Stimulated activated naive CD4-positive, alpha-beta T cell (primary cell): ENCODE results near the gene CDK8.
A peak's percentile ranks its signal among the peaks of the same experiment; 100 is the strongest.
"Not testable (repeated sequence)": the region's sequence is repeated elsewhere in the genome, so short reads cannot be mapped to it uniquely, and the experiment has no call there.

Source experiments
- DNase-seq, 6 experiments: peaks; one replicate each; lab custom pipeline; 2025; lab: John Stamatoyannopoulos, UW

Gene CDK8

DNA sequence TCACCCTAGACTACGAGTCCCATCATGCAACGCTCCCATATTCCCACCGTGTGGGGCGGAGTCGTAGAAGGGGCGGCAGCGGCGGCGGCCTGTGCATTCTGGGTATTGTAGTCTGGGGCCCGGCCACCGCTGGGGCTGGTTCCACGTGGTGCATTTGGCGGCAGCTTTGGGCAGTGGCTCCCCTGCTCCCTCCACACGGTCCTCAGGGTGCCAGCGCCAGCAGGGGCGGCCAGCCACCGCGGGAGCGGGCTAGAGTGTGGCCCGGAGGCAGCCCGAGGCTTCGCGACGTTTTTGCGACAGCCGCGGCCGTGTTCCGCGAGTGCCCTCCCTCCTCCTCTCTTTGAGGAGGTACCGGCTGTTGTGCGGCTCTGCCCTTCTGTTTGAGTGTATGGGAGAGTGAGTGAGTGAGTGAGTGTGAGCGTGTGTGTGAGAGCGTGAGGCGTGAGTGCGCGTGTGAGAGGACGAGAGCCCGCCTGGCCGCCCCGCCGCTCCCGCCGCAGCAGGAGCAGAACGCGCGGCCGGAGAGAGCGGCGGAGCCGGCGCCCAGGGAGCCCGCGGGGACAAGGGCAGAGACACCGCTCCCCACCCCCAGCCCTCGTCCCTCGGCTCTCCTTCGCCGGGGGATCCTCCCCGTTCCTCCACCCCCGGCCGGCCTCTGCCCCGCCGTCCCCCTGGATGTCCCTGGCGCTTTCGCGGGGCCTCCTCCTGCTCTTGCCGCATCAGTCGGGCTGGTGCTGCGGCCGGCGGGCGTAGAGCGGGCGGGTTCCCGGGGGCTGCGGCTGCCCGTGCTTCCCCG is at the start of gene CDK8:
TSS of gene CDK8 (plus strand) at position 343 of the 796 bp plus-strand sequence. CDS start 513 bp downstream, outside the sequence.
- peak; percentile 85 to 99 (median 92) for DNase-seq

DNA sequence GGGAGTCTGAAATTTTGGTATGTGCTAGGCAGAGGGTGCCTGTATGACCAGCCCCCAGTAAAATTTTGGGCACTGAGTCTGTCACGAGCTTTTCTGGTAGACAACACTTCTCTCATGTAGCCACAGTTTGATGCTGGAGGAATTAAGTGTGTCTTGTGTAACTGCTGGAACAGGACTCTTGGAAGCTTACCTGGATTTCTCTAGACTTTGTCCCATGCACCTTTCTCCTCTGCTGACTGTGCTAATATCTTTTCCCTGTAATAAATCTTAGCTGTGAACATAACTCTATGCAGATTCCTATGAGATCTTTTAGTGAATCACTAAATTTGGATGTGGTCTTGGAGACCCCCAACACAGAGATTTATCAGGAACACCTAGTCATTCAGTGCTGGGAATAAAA is 45.6 kb upstream of the CDK8 start:
- DNase-seq: no peak

DNA sequence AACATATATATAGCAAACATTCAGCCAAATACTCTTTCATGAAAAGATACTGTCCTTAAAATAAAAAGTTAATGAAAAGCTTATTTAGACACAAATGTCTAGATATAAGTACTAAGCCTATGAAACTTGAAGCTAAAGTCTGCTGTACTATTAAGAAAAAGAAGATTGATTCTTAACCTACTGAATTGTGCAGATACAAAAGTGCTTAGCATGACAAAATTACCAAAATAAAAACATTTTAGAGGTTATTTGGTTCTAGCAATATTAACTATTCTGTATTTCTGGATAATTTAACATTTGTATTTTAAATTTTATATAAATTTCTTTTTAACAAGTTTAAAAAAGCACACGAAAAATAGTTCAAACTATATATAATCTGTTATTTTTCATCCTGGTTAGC is 40.6 kb upstream of the CDK8 start:
- no peak for DNase-seq

DNA sequence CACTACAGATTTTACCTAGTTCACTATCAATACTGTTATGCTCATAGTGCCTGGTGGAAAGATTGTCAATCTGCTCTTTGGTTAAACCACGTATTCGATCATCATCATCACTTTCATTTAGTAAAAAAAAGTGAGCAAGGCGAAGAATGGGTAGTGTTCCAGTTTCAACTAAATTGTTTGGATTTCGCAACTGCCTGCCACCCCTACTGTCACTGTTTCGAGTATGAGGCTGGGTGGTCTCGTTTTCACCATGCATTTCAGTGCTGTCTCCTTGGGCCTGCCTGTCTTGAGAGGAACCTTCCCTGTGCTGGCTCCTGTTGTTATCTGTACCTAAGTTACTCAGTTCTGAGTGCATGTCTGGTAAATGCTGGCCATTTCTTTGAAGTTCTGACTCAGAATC is 39.9 kb upstream of the CDK8 start:
- no peak for DNase-seq

DNA sequence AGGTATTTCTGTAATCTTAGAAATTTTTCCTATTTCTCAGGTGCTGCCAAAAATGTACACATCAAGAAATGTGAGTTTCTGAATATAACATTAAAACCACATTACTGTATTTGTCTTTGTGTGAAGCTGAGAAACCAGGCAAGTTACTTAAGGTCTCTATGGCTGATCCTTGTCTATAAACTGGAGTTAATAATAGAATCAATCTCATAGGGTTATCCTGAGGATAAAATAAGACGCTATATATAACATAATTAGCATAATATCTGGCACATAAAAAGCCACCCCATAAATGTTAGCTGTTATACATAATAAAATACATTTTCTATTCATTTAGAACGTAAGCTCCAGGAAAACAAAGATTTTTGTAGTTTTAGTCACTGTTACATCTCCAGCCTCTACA is 37.9 kb upstream of the CDK8 start:
- DNase-seq: no peak

DNA sequence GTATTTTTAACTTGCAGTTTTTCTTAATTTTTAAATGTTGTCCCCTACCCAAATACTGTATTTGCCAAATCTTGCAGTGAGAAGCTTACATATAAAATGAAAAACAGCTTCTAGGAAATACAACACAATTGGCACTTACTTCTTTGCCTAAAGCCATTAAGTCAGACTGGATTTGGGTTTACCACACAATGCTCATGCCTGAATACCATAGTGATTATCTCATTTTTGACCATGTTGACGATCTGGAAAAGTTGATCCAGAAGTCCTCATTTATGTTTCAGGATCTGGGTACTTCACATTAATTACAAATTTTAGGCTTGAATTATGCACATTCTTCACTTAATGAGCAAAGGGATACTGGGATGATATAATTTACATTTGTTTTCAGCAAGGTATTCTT is 34.2 kb upstream of the CDK8 start:
- DNase-seq: no peak

DNA sequence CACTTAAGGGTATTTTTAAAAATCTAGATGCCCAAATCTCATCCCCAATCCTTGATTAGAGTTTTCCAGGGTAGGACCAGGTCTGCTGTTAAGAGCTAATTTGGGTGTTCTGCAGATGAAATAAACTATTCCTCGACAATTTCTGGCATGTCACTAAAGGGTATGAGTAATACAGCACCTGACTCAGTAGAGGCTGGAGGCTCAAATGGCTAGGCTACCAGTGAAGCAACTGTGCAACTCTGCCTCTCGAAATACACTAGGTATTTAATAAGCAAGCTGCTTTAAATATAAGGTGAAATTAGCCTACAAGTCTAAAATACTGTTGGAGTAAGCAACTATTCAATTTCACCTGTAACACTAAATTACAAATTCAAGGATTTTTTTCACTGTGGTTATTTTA is 33.4 kb upstream of the CDK8 start:
- no peak for DNase-seq

DNA sequence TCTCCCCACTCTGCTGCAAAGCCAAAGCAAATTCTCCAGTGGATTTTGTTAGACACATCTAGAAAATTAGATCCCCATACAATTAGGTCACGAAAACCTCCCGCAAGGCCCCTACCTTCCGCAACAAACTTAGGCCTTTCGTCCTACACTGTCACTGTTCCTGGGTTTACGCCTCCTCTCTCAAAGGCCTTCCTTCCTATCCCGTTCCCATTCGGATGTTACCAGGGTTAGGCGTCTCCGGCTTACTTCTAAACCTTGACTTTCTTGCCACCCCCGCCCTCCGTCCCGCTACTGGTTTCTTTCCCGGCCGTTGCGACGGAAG is 32.6 kb upstream of the CDK8 start:
- DNase-seq: no peak

DNA sequence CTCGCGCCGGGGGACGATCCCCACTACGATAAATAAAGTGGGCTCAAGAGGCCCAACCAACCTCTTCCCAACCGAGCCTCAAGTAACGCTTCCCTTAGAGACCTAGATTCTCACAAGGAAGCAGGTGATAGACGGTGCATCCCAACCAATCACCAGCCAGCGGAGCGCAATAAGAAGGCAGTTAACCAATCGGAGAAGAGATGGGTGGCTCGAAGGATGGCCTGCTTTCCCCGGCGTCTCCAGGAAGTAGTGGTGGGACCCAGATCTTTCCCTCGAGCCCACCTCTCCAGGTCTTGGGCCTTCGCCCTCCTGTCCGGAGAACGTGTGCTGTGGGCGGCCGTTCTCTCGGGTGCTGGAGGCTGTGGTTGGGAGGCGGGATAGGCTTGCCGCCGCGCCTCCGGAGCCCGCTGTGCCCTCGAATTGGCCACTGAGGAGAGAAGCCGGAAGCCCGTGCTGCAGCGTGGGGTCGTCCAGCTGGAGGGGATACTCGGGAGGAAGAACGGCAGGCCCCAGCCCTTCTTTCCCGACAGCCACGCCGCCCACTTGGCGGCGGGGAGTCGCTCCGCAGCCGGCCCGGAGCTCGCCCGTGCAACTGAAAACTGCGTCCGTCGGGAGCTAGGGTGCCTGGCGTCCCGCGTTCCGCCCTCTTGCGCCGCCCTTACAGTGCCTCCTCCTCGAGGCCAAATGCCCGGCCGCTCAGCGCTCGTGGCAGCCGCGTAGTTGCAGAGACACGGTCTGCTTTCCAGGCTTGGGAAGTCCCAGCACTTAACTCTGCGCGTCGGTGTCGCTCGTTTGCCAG is 32.0 kb upstream of the CDK8 start, which contains the start of gene RNF6:
TSS of gene RNF6 (minus strand) at position 594 of the 799 bp plus-strand sequence. CDS start 2,665 bp downstream, outside the sequence.
- DNase-seq: peak; percentile 80 to 91 (median 85)

DNA sequence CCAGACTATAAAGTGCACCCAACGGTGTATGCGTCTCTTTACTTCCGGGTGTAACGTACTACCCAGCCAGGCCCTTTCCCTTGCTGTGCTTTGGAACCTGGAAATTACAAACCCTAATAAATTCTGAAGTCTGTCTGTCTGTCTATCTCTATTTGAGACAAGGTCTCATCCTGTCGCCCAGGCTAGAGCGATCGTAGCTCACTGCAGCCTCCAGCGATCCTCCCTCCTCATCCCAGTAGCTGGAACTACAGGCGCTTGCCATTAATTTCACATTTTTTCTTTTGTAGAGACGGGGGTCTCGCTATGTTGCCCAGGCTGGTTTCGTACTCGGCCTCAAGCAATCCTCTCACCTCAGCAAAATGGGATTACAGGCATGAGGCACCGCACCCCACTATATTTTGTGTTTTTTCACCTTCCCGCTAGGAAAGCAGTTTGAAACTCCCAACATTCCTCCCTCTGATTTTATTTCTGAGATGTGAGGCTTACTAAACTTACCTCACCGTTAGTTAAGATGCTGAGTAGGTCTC is 31.3 kb upstream of the CDK8 start:
- no peak for DNase-seq

DNA sequence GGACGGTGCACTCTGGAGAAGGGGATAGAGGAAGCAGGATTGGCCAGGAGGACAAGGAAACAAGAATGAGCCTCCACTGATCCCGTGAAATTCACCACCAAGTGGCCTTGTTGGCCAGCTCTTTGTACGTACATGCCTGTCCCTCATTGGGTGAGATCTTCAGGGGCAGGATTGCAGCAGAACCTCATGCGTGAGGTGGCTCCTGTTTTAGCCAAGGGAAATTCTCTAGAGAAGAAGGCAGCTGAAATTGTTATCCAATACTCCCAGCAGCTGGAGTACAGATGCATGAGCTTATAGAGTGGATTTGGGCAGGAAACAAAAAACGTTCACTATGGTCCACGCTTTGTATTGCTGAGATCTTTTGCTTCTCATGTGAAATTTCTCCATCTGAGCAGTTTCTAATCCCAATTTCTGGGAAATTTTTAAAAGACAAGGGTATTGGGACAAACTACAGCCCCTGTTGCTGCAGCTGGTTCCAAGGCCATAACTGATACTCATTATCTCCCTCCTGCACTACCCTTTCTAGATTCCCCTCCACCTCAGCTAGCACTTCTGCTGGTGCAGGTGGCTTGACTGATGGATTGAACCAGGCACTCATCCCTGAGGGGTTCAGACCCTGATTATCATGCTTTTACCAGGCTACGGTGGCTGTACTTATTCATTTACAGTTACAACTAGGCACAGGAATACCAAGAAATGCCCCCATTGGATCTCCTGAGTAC is 27.9 kb upstream of the CDK8 start:
- no peak for DNase-seq

DNA sequence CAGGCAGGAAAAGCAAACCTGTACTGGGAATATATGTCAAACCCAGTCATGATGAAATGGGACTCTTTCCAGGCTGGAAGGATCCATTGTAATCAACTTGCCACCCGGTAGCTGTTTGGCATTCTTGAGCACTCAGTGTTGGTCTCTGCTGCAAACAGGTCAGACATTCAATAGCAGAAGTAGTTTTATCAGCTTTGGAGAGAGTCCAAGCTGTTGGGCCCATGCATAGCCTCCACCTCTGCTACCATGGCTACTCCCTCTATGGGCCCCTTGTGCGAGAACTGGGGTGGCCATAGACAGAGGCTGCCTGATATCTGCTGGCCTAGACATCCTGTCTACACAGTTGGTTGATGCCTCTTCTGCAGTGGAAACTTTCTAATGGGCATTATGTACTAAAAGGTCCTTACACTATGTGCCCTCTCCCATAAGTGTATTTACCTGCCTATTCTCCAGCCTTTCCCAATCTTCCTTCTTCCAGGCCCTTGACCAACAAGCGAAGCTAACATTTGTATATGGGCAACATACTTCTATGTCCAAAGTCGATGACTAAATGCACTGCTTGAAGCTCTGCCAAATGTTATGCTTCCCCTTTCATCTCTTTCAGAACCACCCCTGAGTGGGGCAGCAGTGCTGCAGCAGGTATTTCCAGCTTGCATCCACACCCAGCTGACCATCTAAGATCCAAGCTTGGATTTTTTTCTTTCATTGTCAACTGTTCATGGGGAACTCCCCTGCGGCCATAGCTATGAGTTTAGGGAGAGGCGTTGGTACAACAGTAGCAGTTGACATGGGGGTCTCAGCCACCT is 26.6 kb upstream of the CDK8 start:
- no peak for DNase-seq

DNA sequence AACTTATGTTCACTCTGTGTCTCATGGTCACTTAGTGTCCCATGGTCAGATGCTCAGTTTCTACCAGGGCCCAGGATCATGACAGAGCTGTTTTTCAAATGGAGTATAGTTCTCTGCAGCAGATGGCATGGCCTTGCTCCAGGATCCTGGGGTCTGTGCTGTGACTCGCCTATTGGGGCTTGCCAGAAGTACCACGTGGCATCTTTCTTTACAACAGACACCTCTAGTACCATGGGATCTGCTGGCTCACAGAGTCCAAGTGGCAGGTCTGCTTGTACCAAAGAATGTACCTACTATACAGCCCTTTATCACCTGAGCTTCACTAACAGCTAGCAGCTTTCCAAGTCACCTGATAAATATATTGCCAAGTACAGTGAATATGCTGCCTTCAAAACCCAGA is 25.8 kb upstream of the CDK8 start:
- no peak for DNase-seq

DNA sequence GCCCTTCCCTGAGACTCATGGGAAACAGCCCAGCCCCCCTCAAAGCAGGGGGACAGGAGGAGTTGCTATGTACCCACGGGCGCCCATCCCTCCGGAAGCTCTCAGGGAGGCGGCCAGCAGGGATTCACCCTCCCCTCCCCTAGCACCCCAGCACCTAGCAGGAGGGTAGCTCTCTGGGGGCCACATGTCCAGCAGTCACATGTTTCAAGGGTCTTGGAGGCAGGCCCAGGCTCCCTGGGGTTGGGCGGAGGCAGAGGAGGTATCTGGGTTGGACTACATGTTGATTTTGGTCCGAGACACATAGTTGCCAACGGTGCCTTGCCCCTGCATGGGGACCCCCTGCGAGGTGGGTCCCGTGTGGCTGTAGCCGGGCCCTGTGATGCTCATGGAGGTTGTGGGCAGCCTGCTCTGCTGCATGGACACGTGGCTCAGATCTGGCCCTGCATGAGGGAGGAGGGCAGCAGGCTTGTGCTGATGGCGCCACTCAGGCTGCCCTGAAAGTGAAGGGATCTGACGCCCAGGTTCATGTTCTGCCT is 24.8 kb upstream of the CDK8 start:
- DNase-seq: no peak

DNA sequence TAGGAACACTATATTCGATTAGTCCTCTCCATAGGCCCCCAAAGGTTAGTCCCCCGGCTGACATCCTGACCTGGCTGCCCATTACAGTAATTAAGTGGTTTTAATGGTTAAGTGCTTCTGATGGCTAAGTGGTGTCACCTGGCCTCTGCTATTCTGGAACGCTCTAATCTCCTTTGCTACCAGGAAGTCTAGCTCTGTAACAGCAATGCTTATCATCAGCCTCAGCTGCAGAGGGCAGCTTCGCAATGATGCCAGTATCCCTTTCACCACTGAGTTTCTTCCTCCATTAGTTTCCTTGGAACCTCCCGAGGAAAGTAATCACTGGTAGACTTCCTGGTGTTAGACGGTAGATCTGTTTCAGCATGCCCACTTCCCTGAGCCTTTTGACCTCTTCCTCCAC is 23.2 kb upstream of the CDK8 start:
- no peak for DNase-seq

DNA sequence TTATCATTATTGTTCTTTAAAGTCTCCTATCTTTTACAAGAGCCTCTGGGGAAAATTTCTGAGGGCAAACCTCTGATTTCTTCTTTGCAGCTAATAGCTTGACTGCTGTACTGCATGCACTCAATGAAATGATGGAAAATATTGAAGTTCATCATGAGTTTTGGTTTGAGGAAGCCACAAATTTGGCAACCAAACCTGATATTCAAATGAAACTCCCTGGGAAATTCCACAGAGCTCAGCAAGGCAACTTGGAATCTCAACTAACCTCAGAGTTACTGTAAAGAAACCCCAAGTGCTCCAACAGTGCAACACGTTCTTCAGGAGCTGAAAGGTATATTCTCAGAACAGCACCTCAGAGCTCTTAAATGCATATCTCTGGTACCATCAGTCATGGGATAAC is 17.6 kb upstream of the CDK8 start:
- DNase-seq: no peak

DNA sequence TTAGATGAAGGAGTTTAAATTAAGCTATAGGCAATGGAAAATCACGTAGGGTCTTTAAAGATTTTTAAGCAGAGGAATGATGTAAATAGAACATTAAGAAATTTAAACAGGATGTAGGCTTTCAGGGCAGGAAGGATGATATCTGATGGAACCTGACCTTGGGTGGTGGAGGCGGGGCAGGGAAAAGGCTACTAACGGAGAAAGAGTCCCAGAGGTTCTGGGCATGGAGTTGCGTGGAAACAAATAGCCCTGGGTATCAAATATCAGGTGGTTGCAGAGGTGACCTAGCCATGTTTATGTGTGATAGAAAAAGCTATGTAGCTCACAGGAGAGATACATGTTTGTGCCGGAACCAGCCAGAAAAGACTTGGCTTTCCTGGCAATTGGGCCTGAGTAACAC is 7.8 kb upstream of the CDK8 start:
- DNase-seq: no peak

DNA sequence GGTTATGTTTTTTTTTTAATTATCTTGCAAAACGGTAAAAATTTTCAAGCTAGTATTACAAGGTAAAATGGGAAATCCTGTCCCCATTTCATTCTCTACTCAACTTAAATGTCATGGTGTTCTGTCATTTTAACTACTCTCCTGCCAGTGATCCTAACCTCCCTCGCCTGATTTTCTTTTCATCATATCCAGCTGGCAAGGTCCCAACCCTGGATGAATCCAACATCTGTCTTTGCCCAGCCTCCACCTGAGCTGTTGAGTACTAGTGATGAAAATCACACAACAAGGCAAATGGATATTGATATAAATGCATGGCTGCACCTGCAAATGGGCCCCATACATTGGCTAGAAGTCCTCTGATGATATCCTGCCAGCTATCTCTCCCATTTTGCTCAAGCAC is 6.9 kb upstream of the CDK8 start:
- DNase-seq: no peak

DNA sequence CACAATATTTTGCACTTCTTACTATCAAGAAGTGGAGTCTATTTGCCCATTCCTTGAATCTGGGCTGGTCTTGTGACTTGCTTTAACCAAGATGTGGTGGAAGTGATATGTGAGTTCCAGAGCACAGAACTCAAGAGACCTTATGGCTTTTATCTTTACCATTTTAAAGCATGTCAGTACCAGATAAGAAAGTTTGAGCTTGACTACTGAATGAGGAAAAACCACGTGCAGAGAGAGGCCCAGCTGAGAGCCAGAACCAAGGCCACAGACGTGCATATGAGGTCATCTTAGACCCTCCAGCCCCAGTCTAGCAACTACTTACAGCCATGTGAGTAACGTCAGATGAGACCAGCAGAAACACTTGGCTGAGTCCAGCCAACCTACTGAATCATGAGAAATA is 6.3 kb upstream of the CDK8 start:
- DNase-seq: no peak

DNA sequence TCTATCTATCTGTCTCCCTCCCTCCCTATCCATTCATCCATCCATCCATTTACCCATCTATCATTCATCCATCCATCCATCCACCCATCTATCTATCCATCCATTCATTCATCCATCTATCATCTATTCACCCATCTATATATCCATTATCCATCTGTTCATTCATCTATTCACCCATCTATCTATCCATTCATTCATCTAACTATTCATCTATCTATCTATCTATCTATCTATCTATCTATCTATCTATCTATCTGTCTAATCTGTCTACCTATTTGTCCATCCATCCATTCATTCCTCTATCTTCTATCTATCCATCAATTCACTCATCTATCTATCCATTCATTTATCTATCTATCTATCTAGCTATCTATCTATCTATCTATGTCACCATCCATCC is 4.4 kb upstream of the CDK8 start:
- DNase-seq: no peak

DNA sequence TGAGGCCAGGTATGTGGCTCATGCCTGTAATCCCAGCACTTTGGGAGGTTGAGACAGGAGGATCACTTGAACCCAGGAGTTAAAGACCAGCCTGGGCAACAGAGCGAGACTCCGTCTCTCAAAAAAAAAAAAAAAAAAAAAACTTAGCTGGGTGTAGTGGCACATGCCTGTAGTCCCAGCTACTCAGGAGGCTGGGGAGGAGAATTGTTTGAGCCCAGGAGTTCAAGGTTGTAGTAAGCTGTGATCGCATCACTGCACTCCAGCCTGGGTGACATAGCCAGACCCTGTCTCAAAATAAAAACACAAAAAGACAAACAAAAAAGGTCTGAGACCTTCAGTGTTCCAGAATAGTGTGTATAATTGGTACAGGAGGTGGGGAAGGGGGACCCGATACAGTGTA is 1.9 kb upstream of the CDK8 start:
- not testable (repeated sequence) for DNase-seq
